Peyer's patch (tissue), 4 donors: ENCODE data around the gene SPATA31C2. TPM values are rescaled to one million over a fixed set of nuclear protein-coding genes. Genes with fewer than 3 reads are reported as not detected.

Experiments used
- DNase-seq, 3 donors: peaks; one replicate each; pipeline ENCODE4 v3.0.0-alpha.2; 2017 to 2019
- H3K27ac ChIP-seq, 4 donors: fragments of 200-600 bp; sonication (generic); one replicate each; pipeline ENCODE4 v1.5.1; 2016 to 2019
- H3K27me3 ChIP-seq, 2 donors: fragments of 200-600 bp; sonication (generic); one replicate each; pipeline ENCODE4 v1.5.1; 2019
- H3K36me3 ChIP-seq, 3 donors: fragments of 200-600 bp; sonication (generic); one replicate each; pipeline ENCODE4 v1.5.1; 2016 to 2019
- H3K4me1 ChIP-seq, 4 donors: fragments of 200-600 bp; sonication (generic); one replicate each; pipeline ENCODE4 v1.5.1; 2016 to 2019
- H3K4me3 ChIP-seq, 4 donors: fragments of 200-600 bp; sonication (generic); 1 replicate in 3 of 4; 2 replicates in 1 of 4; pipeline ENCODE4 v1.5.1; 2016 to 2019; ENCODE audit warnings: mild to moderate bottlenecking in 1 of 4
- H3K9me3 ChIP-seq, 4 donors: fragments of 200-600 bp; sonication (generic); one replicate each; pipeline ENCODE4 v1.5.1; 2016 to 2019; ENCODE audit warnings: mild to moderate bottlenecking in 1 of 4
- CTCF ChIP-seq, 6 experiments: fragments of 450-650 bp in 4 of 6; fragments of 200-600 bp in 2 of 6; sonication (generic) in 1 of 6; IDR thresholded peaks; one replicate each; pipeline ENCODE4 v1.5.1; 2017 to 2019; ENCODE audit warnings: antibody characterized with exemption in 6 of 6, mild to moderate bottlenecking in 3 of 6, moderate library complexity in 1 of 6
- POLR2A ChIP-seq, 2 donors: fragments of 450-650 bp; IDR thresholded peaks; one replicate each; pipeline ENCODE4 v1.5.1; 2017; ENCODE audit warnings: antibody characterized with exemption in 2 of 2, mild to moderate bottlenecking in 2 of 2, moderate library complexity in 2 of 2
- total RNA-seq, 4 donors: library from RNA; depleted of rRNA; stranded (reverse); fragments of >200 nt; gene quantifications; one replicate each; pipeline ENCODE4 v1.1.0, GENCODE V29; 2016

SPATA31C2 gene
- total RNA-seq, 4 donors from 2014 or later, result not detected

GRCh38 chr9:88087906-88088305, 50.4 kb downstream of the SPATA31C2 start:
- Histone ChIP-seq H3K9me3 (no peaks in the 10 kb centered on the region), H3K36me3 (no peaks in the 10 kb centered on the region), H3K4me1 (no peaks in the 10 kb centered on the region), H3K27ac (no peak overlapping the region), H3K27me3 (no peaks in the 10 kb centered on the region), H3K4me3 (no peak overlapping the region)
- TF ChIP-seq POLR2A (IDR thresholded peaks at IDR 0.05), result no peak
- DNase-seq, result no peak

- Histone ChIP-seq H3K4me3 (no peak overlapping the region), H3K27me3 (no peaks in the 10 kb centered on the region), H3K9me3 (no peaks in the 10 kb centered on the region), H3K4me1 (no peaks in the 10 kb centered on the region), H3K27ac (no peak overlapping the region), H3K36me3 (no peaks in the 10 kb centered on the region)
- TF ChIP-seq CTCF (IDR thresholded peaks at IDR 0.05) (no peak), POLR2A (IDR thresholded peaks at IDR 0.05) (no peak)
- DNase-seq, result no peak
Observed at GRCh38 chr9:88085476-88085875, 52.8 kb downstream of the SPATA31C2 start.

GRCh38 chr9:88084357-88085183, 53.7 kb downstream of the SPATA31C2 start:
- TF ChIP-seq CTCF (IDR thresholded peaks at IDR 0.05) (no peak), POLR2A (IDR thresholded peaks at IDR 0.05) (no peak)
- no peaks in the 10 kb centered on the region for H3K4me1 ChIP-seq

More at GRCh38 chr9:88084357-88085183, 53.7 kb downstream of the SPATA31C2 start:
- Histone ChIP-seq H3K36me3 (no peaks in the 10 kb centered on the region), H3K9me3 (no peaks in the 10 kb centered on the region), H3K4me3 (no peak overlapping the region), H3K27ac (no peak overlapping the region), H3K27me3 (no peaks in the 10 kb centered on the region)
- no peak for DNase-seq

Other genes with a start within 250 kb of the SPATA31C2 start
- not detected for gene SPATA31C1, start 220.5 kb downstream of the SPATA31C2 start, total RNA-seq
- 10 to 100 TPM in 3 of 4 donors, 1 to 10 TPM in 1; 6.6 to 20.1 (median 16.2) TPM for gene CDK20, start 163.9 kb downstream of the SPATA31C2 start, total RNA-seq
- gene SPIN1, start 250.0 kb upstream of the SPATA31C2 start, total RNA-seq, result 10 to 100 TPM; 48.9 to 57.8 (median 53.7) TPM